ENCODE data around the gene TSEN2.
"Not testable (repeated sequence)": the region's sequence is repeated elsewhere in the genome, so short reads cannot be mapped to it uniquely, and the experiment has no call there.

Gene TSEN2

GRCh38 chr3:12452361-12453330, 31.6 kb upstream of the TSEN2 start:
- DNase-seq = peak in 1 of 4 experiments; percentile 16

DNA sequence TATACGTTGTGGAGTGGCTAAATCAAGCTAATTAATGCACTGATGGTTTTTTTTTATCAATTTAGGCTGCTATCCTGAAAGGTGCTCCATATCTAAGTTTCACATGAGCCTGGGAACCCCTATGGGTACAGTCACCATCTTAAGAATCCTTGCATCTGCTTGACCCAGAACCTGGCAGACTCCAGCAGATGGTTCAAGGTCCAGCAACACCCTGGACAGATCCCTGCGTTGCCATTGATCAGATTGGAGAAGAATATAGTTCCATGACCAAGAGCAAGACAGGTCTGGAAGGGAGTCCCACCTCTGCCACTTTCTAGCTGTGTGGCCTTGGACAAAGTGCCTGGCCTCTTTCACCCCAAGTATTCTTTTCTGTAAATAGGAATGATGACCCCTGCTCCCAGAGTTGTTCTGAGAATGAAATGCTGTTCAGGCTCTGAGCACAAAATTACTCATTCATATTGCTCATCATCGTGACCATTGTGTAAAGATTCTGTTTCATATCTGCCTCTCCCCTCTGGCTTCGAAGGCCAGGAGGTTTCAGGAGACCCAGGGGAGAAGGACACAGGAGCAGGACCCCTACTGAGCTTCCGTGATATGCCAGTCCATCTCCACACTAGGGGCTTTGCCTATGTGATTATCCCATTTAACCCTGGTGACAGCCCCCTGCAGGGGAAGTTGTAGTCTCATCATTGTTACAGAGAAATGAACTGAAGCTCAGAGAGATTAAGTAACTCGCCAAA, 30.0 kb upstream of the TSEN2 start:
- no peak for DNase-seq

- no peak for DNase-seq
These were observed 29.5 kb upstream of the TSEN2 start for GRCh38 chr3:12454816-12455121.

DNA sequence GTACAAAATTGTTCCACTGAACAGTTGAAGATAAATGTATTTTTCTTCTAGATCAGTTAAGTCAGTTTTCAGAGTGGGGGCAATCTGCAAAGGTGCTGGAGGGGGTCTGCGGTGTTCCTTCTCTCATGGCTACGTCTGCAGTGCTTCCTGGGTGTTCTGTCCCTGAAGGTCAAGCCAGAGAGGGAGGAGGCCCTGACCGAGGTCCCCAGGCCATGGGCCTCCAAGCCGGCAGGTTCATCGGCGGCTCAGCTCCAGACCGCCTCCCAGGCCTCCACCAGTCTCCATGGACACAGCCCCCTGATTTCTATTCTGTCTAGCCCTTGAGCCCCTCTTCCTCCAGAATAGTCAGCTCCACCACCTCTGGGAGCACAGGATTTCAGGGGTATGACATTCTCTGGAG, 28.5 kb upstream of the TSEN2 start:
- DNase-seq = no peak

DNA sequence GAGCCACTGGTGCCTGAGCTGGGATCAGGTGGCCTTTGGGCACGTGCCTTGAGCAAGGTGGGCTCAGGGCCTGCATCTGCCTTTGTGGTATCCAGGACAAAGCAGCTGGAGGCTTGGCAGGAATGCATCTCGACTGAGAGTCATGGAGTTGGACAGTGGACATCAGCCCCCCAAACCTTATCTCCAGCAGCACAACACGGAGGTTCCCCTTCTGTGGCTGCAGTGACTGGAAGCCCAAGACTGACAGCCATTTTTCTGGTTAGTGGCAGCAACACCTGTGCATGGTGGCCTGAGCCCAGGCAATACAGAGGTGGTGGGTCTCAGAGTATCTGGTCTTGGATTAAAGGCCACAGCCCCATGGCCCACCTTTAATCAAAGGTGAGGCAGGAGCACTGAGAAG, 27.8 kb upstream of the TSEN2 start:
- DNase-seq = no peak

GRCh38 chr3:12457380-12457779, 26.9 kb upstream of the TSEN2 start:
- DNase-seq = not testable (repeated sequence)

GRCh38 chr3:12458901-12459300, 25.4 kb upstream of the TSEN2 start:
- peak; percentile 82 to 93 (median 90) for DNase-seq

DNA sequence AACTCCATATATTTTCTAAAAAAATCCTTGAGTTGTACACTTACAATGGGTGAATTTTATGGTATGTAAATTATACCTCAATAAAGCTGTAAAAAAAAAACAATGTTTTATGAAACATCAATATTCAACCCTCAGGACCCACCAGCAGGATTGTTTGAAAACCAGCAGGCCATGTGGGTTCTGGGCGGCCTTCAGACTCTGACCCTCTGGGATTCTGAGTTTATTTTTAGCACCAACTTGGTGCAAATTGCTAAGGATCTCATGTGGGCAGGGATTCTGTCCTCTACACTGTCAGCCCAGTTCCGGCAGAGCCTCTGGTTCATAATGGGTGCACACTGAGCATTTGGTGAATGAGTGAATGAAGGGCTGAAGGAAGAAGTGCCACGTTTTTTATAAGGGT, 24.2 kb upstream of the TSEN2 start:
- DNase-seq = no peak

- no peak for DNase-seq
These were observed 23.1 kb upstream of the TSEN2 start for GRCh38 chr3:12461097-12461649.

GRCh38 chr3:12462159-12462947, 21.9 kb upstream of the TSEN2 start:
- peak; percentile 30 to 71 (median 50) for DNase-seq

GRCh38 chr3:12463686-12464085, 20.6 kb upstream of the TSEN2 start:
- no peak for DNase-seq

- DNase-seq = no peak
These were observed 20.1 kb upstream of the TSEN2 start for GRCh38 chr3:12464181-12464580.

DNA sequence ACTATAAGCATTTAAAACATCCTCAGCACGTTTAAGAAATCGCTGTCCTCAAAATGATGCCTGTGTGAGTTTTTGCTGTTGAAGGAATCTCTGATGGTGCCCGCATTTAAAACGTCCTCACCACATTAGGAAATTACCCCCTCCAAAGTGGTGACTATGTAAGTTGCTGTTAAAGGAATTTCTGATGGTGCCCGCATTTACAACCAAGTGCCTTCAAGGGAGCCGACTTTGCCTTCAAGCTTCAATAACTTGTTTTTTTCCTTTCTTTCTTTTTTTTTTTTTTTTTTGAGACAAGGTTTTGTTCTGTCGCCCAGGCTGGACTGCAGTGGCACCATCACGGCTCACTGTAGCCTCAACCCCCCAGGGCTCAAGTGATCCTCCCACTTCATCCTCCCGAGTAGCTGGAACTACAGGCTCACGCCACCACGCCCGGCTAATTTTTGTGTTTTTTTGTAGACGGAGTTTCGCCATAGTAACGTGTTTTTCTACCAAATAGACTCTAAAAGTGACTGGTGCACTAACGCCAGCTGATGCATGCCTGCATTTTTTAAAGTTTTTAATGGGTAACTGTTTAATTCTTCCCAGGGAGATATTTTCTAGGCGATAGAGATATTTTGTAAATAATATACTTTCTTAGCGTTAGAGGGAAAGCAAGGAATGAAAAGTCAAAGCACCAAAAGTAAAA, 19.0 kb upstream of the TSEN2 start:
- DNase-seq = no peak

DNA sequence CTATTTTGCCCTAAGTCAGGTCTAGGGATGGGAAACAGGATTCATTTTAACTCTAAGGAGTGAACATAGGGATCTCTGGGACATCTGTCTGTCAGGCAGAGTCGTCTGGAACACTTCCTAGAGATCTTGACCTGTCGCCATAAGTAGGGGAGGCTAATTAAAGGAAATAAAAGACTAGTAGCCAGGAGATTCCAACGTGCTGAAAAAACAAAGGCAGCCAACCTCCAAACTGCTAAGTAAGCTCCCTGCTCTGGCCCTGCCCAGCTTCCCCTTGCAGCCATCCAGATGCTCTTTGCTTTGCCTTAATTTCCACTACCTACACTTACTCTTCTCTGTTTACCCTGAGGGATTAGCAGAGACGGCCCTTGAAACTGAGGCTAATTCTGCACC, 18.4 kb upstream of the TSEN2 start:
- DNase-seq = no peak

DNA sequence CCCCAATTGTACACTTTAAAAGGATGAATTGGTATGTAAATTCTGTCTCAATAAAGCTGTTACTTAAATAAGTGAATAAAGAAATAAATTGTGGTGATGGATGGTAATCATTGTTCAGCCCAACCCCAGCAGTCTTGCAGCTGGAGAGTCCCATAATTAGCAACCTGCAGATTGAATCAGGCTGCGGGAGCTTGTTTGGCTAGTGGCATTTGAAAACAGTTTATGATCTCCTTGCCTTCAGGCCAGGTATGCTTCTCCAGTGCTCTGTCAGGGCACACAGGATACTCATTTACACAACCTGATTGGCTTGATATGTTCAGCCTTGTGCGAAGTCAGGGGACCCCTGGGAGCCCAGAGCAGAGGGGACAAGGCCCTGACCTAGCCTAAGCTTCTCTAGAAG, 16.5 kb upstream of the TSEN2 start:
- no peak for DNase-seq

DNA sequence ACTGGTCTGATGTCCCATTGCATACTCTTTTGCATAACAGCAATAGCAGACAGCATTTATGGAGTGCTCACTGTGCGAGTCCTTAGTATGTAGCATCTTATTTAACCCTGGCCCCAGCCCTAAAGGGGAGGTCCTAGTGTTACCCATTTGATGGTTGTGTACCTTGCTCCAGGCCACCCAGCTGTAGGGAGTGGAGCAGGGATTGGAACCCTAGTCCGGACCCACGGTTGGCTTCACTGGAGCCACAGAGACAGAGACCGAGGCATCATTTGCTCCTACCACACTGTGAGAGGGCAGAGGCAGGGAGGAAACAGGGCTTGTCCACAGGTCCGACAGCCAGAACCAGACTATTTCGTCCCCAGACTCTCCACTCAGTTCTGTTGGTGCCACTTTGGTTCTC, 16.0 kb upstream of the TSEN2 start:
- no peak for DNase-seq

- no peak for DNase-seq
These were observed 15.5 kb upstream of the TSEN2 start for GRCh38 chr3:12468757-12469156.

- not testable (repeated sequence) for DNase-seq
These were observed 15.1 kb upstream of the TSEN2 start for GRCh38 chr3:12469222-12469621.

- DNase-seq = no peak
These were observed 14.2 kb upstream of the TSEN2 start for GRCh38 chr3:12470111-12470510.

- DNase-seq = no peak
These were observed 13.6 kb upstream of the TSEN2 start for GRCh38 chr3:12470680-12471079.

- no peak for DNase-seq
These were observed 13.0 kb upstream of the TSEN2 start for GRCh38 chr3:12471241-12471640.

GRCh38 chr3:12472000-12472610, 12.2 kb upstream of the TSEN2 start:
- no peak for DNase-seq

Measured in suppressor macrophage (primary cell).